ENCODE results near the gene CASK.

- TF ChIP-seq CTCF (conservative IDR thresholded peaks at IDR 0.05): no peak
- TF ChIP-seq EZH2 (IDR thresholded peaks at IDR 0.05; ENCODE audit: low read depth): no peak
Observed at GRCh38 chrX:41619221-41619620, 304.1 kb downstream of the CASK start.

Data from PC-9 (cell line).